Uterus (tissue), 2 donors: ENCODE measurements around the gene CAVIN1.
"Not testable (repeated sequence)": the region's sequence is repeated elsewhere in the genome, so short reads cannot be mapped to it uniquely, and the experiment has no call there.

Source experiments
- CTCF ChIP-seq, 4 experiments: fragments of 200-600 bp in 2 of 4; fragments of 450-650 bp in 2 of 4; sonication (generic) in 2 of 4; IDR thresholded peaks; one replicate each; pipeline ENCODE4 v1.5.1; 2016 to 2019; ENCODE audit warnings: antibody characterized with exemption in 4 of 4, mild to moderate bottlenecking in 2 of 4, moderate library complexity in 1 of 4
- POLR2A ChIP-seq, 2 donors: fragments of 450-650 bp; IDR thresholded peaks; one replicate each; pipeline ENCODE4 v1.6.1; 2016; ENCODE audit warnings: antibody characterized with exemption in 2 of 2, mild to moderate bottlenecking in 1 of 2, moderate library complexity in 1 of 2

GRCh38 chr17:42368797-42369561, 54.1 kb downstream of the CAVIN1 start:
- TF ChIP-seq CTCF, POLR2A (IDR thresholded peaks at IDR 0.05): not testable (repeated sequence)
